HepG2 (cell line): ENCODE measurements around the gene IL16.

Source experiments
- GABPA ChIP-seq, 2 experiments: IDR thresholded peaks; 2 replicates each; pipeline ENCODE4 v1.6.1; 2011 to 2016; ENCODE audit warnings: low read depth in 2 of 2, low read length in 1 of 2, missing biosample characterization in 1 of 2, missing genetic modification characterization in 1 of 2
- MTA3 ChIP-seq: sonication (generic); formaldehyde crosslinking; IDR thresholded peaks from 2 replicates; pipeline ENCODE4 v1.4.0; 2020; ENCODE audit warnings: missing genetic modification reagents
- NR3C1 ChIP-seq: sonication (generic); formaldehyde crosslinking; IDR thresholded peaks from 2 replicates; pipeline ENCODE4 v1.4.0; 2020; ENCODE audit warnings: missing genetic modification reagents
- POLR2A ChIP-seq, 2 experiments: IDR thresholded peaks; 2 replicates each; pipeline ENCODE4 v1.6.1; 2011; ENCODE audit warnings: low read depth in 2 of 2, low read length in 2 of 2, mild to moderate bottlenecking in 1 of 2, moderate library complexity in 1 of 2; ENCODE audit not compliant: insufficient read depth in 1 of 2
- REST ChIP-seq, 2 experiments: IDR thresholded peaks; 2 replicates each; pipeline ENCODE4 v1.6.1; 2011 to 2012; ENCODE audit warnings: low read length in 2 of 2, borderline replicate concordance in 1 of 2, low read depth in 1 of 2, mild to moderate bottlenecking in 1 of 2, moderate library complexity in 1 of 2
- RFX5 ChIP-seq: IDR thresholded peaks from 2 replicates; pipeline ENCODE4 v1.6.1; 2011; ENCODE audit warnings: low read depth, low read length, improper control_type of control experiment
- SETDB1 ChIP-seq: sonication (generic); formaldehyde crosslinking; IDR thresholded peaks from 2 replicates; pipeline ENCODE4 v1.5.1; 2020; ENCODE audit warnings: missing genetic modification reagents, mild to moderate bottlenecking, borderline replicate concordance
- USF2 ChIP-seq, 2 experiments: sonication (generic) in 1 of 2; formaldehyde crosslinking in 1 of 2; IDR thresholded peaks; 2 replicates each; pipeline versions ENCODE4 v1.5.1 to v1.6.1; 2011 to 2020; ENCODE audit warnings: borderline replicate concordance in 1 of 2, low read depth in 1 of 2, low read length in 1 of 2, mild to moderate bottlenecking in 1 of 2, missing genetic modification reagents in 1 of 2, moderate library complexity in 1 of 2
- ZNF124 ChIP-seq: sonication (generic); formaldehyde crosslinking; IDR thresholded peaks from 2 replicates; pipeline ENCODE4 v1.4.0; 2020; ENCODE audit warnings: missing genetic modification reagents

- TF ChIP-seq MTA3 (no peak), SETDB1 (no peak), GABPA (IDR thresholded peaks at IDR 0.05; ENCODE audit: low read depth, low read length) (no peak), GABPA (CRISPR knock-in tag; IDR thresholded peaks at IDR 0.05; ENCODE audit: low read depth) (no peak), NR3C1 (no peak), POLR2A (IDR thresholded peaks at IDR 0.05; ENCODE audit: insufficient read depth in 1 of 2, low read depth in 2 of 2, low read length in 2 of 2) (no peak), REST (IDR thresholded peaks at IDR 0.05; ENCODE audit: borderline replicate concordance in 1 of 2, low read depth in 1 of 2, low read length in 2 of 2) (no peak), USF2 (IDR thresholded peaks at IDR 0.05; ENCODE audit: low read depth, low read length) (no peak), USF2 (CRISPR knock-in tag; IDR thresholded peaks at IDR 0.05; ENCODE audit: borderline replicate concordance) (no peak), ZNF124 (CRISPR knock-in tag) (no peak), RFX5 (no peak)
Observed at GRCh38 chr15:81316267-81316666, 119.6 kb downstream of the IL16 start.
